GM21367 (cell line): ENCODE measurements around the gene ADAMTSL1.

ENCODE experiments used
- ATAC-seq: cut with Tn5 transposase; IDR thresholded peaks from one replicate; pipeline ENCODE4 v1.9.1; 2021; ENCODE audit not compliant: unreplicated experiment

The ADAMTSL1 gene

GRCh38 chr9:18759827-18760226 is 285.9 kb downstream of the ADAMTSL1 start:
- ATAC-seq = no peak

GRCh38 chr9:18761742-18762300 is 287.9 kb downstream of the ADAMTSL1 start:
- ATAC-seq = no peak

- ATAC-seq = no peak
Measured at GRCh38 chr9:18766989-18767550, 293.1 kb downstream of the ADAMTSL1 start.

GRCh38 chr9:18768951-18769622 is 295.1 kb downstream of the ADAMTSL1 start:
- ATAC-seq = peak; percentile 86

- ATAC-seq = no peak
Measured at GRCh38 chr9:18770131-18770908, 296.4 kb downstream of the ADAMTSL1 start.

- no peak for ATAC-seq
Measured at GRCh38 chr9:18771011-18771410, 297.1 kb downstream of the ADAMTSL1 start.

GRCh38 chr9:18771763-18772162 is 297.8 kb downstream of the ADAMTSL1 start:
- no peak for ATAC-seq

GRCh38 chr9:18775241-18775640 is 301.3 kb downstream of the ADAMTSL1 start:
- no peak for ATAC-seq

- no peak for ATAC-seq
Measured at GRCh38 chr9:18775930-18776329, 302.0 kb downstream of the ADAMTSL1 start.

GRCh38 chr9:18776836-18777820 is 303.2 kb downstream of the ADAMTSL1 start:
- no peak for ATAC-seq

GRCh38 chr9:18778147-18778546 is 304.2 kb downstream of the ADAMTSL1 start:
- ATAC-seq = no peak

GRCh38 chr9:18778846-18779245 is 304.9 kb downstream of the ADAMTSL1 start:
- ATAC-seq = no peak

GRCh38 chr9:18783909-18784308 is 310.0 kb downstream of the ADAMTSL1 start:
- ATAC-seq = no peak

GRCh38 chr9:18785604-18786003 is 311.7 kb downstream of the ADAMTSL1 start:
- no peak for ATAC-seq

GRCh38 chr9:18786196-18786595 is 312.2 kb downstream of the ADAMTSL1 start:
- no peak for ATAC-seq

GRCh38 chr9:18786911-18787650 is 313.1 kb downstream of the ADAMTSL1 start:
- no peak for ATAC-seq

- no peak for ATAC-seq
Measured at GRCh38 chr9:18788256-18788655, 314.3 kb downstream of the ADAMTSL1 start.

- ATAC-seq = no peak
Measured at GRCh38 chr9:18791074-18791473, 317.1 kb downstream of the ADAMTSL1 start.

- no peak for ATAC-seq
Measured at GRCh38 chr9:18793122-18793521, 319.2 kb downstream of the ADAMTSL1 start.
